GM19240 (cell line): ENCODE data around the gene TMEM134.
"Not testable (repeated sequence)": the region's sequence is repeated elsewhere in the genome, so short reads cannot be mapped to it uniquely, and the experiment has no call there.

ENCODE experiments used
- DNase-seq: peaks from one replicate; pipeline ENCODE4 v3.0.0; 2011; ENCODE audit warnings: low spot score; ENCODE audit not compliant: insufficient read length

Gene TMEM134

GRCh38 chr11:67468759-67469507 lies at the start of gene TMEM134:
TSS of gene TMEM134 (minus strand) at chr11:67469251. CDS start at chr11:67469192, 59 bp downstream.
- DNase-seq: peak; percentile 92

- no peak for DNase-seq
These were observed 48.9 kb upstream of the TMEM134 start for GRCh38 chr11:67517784-67518552.

GRCh38 chr11:67516806-67517205 lies 47.8 kb upstream of the TMEM134 start:
- no peak for DNase-seq

- DNase-seq: no peak
These were observed 45.1 kb upstream of the TMEM134 start for GRCh38 chr11:67514116-67514515.

GRCh38 chr11:67511558-67511957 lies 42.5 kb upstream of the TMEM134 start:
- DNase-seq: not testable (repeated sequence)

GRCh38 chr11:67510023-67510345 lies 40.9 kb upstream of the TMEM134 start:
- no peak for DNase-seq

- DNase-seq: peak; percentile 98
These were observed 39.6 kb upstream of the TMEM134 start for GRCh38 chr11:67508486-67509121.

GRCh38 chr11:67507864-67508485 lies 38.9 kb upstream of the TMEM134 start, which contains the start of gene CDK2AP2:
TSS of gene CDK2AP2 (minus strand) at chr11:67508162. CDS start at chr11:67508082, 80 bp downstream.
- peak; percentile 98 for DNase-seq

- DNase-seq: no peak
These were observed 38.3 kb upstream of the TMEM134 start for GRCh38 chr11:67507242-67507863.

GRCh38 chr11:67506426-67507051 lies 37.5 kb upstream of the TMEM134 start:
- DNase-seq: no peak

GRCh38 chr11:67505605-67506396 lies 36.8 kb upstream of the TMEM134 start:
- peak; percentile 78 for DNase-seq

- peak; percentile 81 for DNase-seq
These were observed 36.0 kb upstream of the TMEM134 start, which contains the start of gene PITPNM1 for GRCh38 chr11:67504950-67505581. TSS of gene PITPNM1 (minus strand) at chr11:67505363. CDS start at chr11:67504180, 1,183 bp downstream.

- DNase-seq: no peak
These were observed 35.2 kb upstream of the TMEM134 start for GRCh38 chr11:67504005-67504949.

GRCh38 chr11:67503119-67504004 lies 34.3 kb upstream of the TMEM134 start:
- no peak for DNase-seq

GRCh38 chr11:67502328-67502979 lies 33.4 kb upstream of the TMEM134 start:
- no peak for DNase-seq

GRCh38 chr11:67501854-67502253 lies 32.8 kb upstream of the TMEM134 start:
- DNase-seq: no peak
